ENCODE measurements around the gene IFI35. TPM values are rescaled to one million over a fixed set of nuclear protein-coding genes. Genes with fewer than 3 reads are reported as not detected.

IFI35 gene
- total and polyA plus RNA-seq, 8 donors = 17.5 to 41.5 (median 19.6) TPM

DNA sequence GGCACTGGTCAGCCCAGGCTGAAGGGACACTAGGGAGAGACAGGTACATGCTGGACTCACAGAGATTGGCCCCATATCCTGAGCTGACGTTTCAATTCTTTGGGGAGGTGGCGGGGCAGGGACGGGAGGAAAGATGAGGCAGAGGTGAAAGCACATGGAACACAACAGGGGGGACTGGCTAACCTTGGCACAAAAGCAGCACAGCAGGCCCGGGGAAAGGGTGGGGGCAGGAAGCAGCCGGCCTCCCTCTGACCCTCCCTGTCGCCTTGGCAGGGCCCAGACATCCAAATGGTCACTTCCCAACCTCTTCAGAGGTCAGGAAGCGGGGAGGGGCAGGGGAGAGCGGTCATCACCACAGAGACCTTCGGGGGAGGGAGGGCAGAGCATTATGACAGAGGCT is 9.0 kb downstream of the IFI35 start:
- Histone ChIP-seq H3K36me3 (peaks cover 0 to 70% of the 10 kb centered on the region in 2 donors), H3K4me1 (peaks cover 14 to 75% of the 10 kb centered on the region in 2 donors), H3K9me3 (no peaks in the 10 kb centered on the region), H3K27me3 (no peaks in the 10 kb centered on the region), H3K4me3 (no peak overlapping the region), H3K27ac (peak overlapping the region; percentile 19 to 55)
- ATAC-seq (peak; percentile 22), DNase-seq (no peak)
- intact Hi-C loops (cut with DNase I) = no loop called here
- TF ChIP-seq, protein P1, sequence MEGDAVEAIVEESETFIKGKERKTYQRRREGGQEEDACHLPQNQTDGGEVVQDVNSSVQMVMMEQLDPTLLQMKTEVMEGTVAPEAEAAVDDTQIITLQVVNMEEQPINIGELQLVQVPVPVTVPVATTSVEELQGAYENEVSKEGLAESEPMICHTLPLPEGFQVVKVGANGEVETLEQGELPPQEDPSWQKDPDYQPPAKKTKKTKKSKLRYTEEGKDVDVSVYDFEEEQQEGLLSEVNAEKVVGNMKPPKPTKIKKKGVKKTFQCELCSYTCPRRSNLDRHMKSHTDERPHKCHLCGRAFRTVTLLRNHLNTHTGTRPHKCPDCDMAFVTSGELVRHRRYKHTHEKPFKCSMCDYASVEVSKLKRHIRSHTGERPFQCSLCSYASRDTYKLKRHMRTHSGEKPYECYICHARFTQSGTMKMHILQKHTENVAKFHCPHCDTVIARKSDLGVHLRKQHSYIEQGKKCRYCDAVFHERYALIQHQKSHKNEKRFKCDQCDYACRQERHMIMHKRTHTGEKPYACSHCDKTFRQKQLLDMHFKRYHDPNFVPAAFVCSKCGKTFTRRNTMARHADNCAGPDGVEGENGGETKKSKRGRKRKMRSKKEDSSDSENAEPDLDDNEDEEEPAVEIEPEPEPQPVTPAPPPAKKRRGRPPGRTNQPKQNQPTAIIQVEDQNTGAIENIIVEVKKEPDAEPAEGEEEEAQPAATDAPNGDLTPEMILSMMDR (IDR thresholded peaks at IDR 0.05) = no peak

DNA sequence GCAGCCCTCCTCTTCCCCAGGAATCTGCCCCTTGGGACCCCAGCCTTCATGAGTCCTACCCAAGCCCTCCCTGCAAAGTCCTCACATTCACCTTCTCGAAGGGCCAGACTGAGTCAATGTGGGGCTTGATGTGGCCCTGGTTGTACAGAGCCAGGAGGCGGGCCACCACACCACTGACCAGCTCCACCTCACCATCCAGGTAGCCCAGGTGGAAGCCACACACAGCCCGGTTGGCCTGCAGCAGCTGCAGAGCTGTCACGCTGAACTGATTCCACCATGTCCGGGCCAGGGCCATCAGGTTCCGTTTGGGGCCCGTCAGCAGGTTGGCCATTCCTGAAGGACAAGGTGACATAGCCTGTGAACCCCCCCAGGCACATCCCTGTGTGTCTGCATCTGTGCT is 9.6 kb downstream of the IFI35 start:
- H3K27me3 ChIP-seq = no peaks in the 10 kb centered on the region
- TF ChIP-seq, protein P1 (IDR thresholded peaks at IDR 0.05) = no peak
- intact Hi-C loops (cut with DNase I) = no loop called here
- ATAC-seq (no peak), DNase-seq (no peak)
- peaks cover 14 to 76% of the 10 kb centered on the region in 2 donors for H3K4me1 ChIP-seq
- peaks cover 0 to 70% of the 10 kb centered on the region in 2 donors for H3K36me3 ChIP-seq
- no peak overlapping the region for H3K4me3 ChIP-seq
- H3K9me3 ChIP-seq = no peaks in the 10 kb centered on the region
- peak overlapping the region in 1 of 2 donors; percentile 16 for H3K27ac ChIP-seq

DNA sequence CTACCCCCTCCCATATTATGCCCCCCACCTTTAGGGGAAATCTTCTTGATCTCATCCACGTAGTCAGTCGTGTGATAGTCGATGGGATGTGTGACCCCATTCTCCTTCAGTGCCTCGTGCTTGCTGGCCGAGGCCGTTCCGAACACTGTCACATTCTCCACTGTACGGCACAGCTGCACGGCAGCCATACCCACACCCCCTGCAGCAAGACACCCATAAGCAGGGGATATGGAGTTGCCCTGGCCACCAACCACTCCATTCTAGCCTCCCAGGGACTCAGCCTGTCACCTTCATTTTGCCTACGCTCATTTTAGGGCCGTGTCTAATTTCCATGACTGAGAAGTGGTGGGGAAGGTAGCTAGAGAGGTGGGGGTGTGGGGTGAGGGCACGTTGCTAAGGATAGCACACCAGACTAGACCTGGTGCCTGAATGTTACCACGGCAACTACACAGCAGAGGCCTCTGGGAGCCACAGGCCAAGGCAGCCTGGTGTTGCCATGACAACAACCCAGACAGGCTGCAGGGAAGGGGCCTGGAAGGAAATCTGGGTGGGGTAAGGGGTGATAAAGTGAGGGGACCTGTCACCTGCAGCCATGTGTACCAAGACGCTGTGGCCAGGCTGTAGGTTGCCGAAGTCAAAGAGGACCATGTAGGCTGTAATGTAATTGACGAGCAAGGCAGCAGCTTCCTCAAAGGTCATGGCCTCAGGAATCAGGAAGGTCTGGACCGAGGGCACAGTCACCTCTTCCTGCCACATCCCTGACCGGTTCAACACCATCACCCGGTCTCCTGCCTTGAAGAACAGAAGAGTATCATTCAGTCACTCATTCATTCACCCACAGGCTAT is 11.6 kb downstream of the IFI35 start:
- Histone ChIP-seq H3K4me1 (peaks cover 14 to 82% of the 10 kb centered on the region in 2 donors), H3K36me3 (peaks cover 0 to 52% of the 10 kb centered on the region in 2 donors), H3K27ac (peak overlapping the region in 1 of 2 donors; percentile 88), H3K9me3 (no peaks in the 10 kb centered on the region), H3K4me3 (no peak overlapping the region), H3K27me3 (no peaks in the 10 kb centered on the region)
- TF ChIP-seq, protein P1 (IDR thresholded peaks at IDR 0.05) = no peak
- intact Hi-C loops (cut with DNase I) = no loop called here
- DNase-seq (no peak), ATAC-seq (no peak)

DNA sequence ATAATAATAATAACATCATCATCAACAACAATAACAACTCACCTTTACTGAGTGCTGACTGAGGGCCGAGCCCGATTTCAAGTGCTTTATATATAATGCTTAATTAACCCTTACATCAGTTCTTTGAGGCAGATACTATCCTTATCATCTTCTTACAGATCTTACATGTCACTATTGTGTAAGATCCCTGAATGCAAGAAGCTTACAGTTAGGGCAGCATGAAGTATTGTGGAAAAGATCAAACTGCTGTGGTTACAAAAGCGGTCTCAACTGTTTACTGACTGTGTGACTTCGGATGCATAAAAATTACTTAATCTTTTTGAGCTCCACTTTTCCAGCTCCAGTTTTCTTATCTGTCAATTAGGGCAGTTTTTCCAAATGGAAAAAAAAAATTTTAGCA is 12.3 kb downstream of the IFI35 start:
- TF ChIP-seq, protein P1 (IDR thresholded peaks at IDR 0.05) = no peak
- Histone ChIP-seq H3K27me3 (no peaks in the 10 kb centered on the region), H3K4me3 (no peak overlapping the region), H3K36me3 (peaks cover 0 to 45% of the 10 kb centered on the region in 2 donors), H3K27ac (peak overlapping the region in 1 of 2 donors; percentile 88), H3K9me3 (no peaks in the 10 kb centered on the region), H3K4me1 (peaks cover 14 to 84% of the 10 kb centered on the region in 2 donors)
- no peak for DNase-seq
- intact Hi-C loops (cut with DNase I) = no loop called here
- no peak for ATAC-seq

DNA sequence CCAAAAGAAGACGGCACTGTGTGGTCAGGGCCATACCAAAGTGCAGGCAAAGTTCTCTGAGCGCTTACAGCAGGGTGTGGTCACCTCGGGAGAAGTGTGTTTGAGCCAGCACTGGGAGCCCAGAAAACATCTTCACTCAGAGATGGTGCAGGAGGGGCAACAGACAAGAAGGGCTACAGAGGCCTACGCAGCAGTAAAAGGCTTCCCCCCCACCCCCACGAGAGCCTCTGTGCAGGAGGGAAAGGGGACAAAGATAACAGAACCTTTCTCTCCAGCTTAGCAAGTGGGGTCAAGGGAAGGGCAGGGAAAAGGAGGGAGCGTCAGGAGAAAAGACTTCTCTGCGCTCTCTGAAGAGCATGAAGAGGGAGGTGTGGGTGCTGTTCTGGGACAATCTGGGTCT is 12.8 kb downstream of the IFI35 start:
- Histone ChIP-seq H3K4me1 (peaks cover 14 to 84% of the 10 kb centered on the region in 2 donors), H3K36me3 (peaks cover 0 to 41% of the 10 kb centered on the region in 2 donors), H3K27me3 (no peaks in the 10 kb centered on the region), H3K27ac (peak overlapping the region; percentile 15 to 88), H3K4me3 (peak overlapping the region in 1 of 2 donors; percentile 100), H3K9me3 (no peaks in the 10 kb centered on the region)
- TF ChIP-seq, protein P1 (IDR thresholded peaks at IDR 0.05) = no peak
- DNase-seq = no peak
- ATAC-seq = no peak
- intact Hi-C loops (cut with DNase I) = no loop called here
